Body of pancreas (tissue), 4 donors: Measurements from ENCODE around the gene SOX5. TPM values are rescaled to one million over a fixed set of nuclear protein-coding genes. Genes with fewer than 3 reads are reported as not detected.
"Not testable (repeated sequence)": the region's sequence is repeated elsewhere in the genome, so short reads cannot be mapped to it uniquely, and the experiment has no call there.

ENCODE experiments used
- ATAC-seq: fragments of 150-250 bp; one replicate; pipeline ENCODE4 v1.9.1; 2016
- DNase-seq, 4 donors: peaks; one replicate each; pipeline ENCODE4 v3.0.0-alpha.2; 2019
- H3K27ac ChIP-seq, 4 donors: fragments of 200-600 bp; sonication (generic); 1 replicate in 3 of 4; 2 replicates in 1 of 4; pipeline versions ENCODE4 v1.5.1 to v1.6.1; 2016 to 2019; ENCODE audit warnings: mild to moderate bottlenecking in 1 of 4, mixed read lengths in 1 of 4, moderate library complexity in 1 of 4
- H3K27me3 ChIP-seq, 2 donors: fragments of 200-600 bp; sonication (generic); one replicate each; pipeline ENCODE4 v1.6.0; 2016; ENCODE audit warnings: mild to moderate bottlenecking in 1 of 2
- H3K36me3 ChIP-seq, 2 donors: fragments of 200-600 bp; sonication (generic); replicated peaks in 1 of 2; 2 replicates each; pipeline ENCODE4 v1.5.1; 2016; ENCODE audit warnings: low read depth in 2 of 2; ENCODE audit not compliant: insufficient read depth in 1 of 2
- H3K4me1 ChIP-seq: fragments of 200-600 bp; sonication (generic); one replicate; pipeline ENCODE4 v1.6.0; 2016
- H3K4me3 ChIP-seq, 2 donors: fragments of 200-600 bp; sonication (generic); 1 replicate in 1 of 2; 2 replicates in 1 of 2; pipeline ENCODE4 v1.5.1; 2016 to 2019
- H3K9me3 ChIP-seq, 3 donors: fragments of 200-600 bp; sonication (generic); 1 replicate in 2 of 3; 2 replicates in 1 of 3; pipeline ENCODE4 v1.5.1; 2016
- POLR2A ChIP-seq, 3 donors: fragments of 450-650 bp; IDR thresholded peaks; one replicate each; pipeline ENCODE4 v1.6.1; 2016; ENCODE audit warnings: antibody characterized with exemption in 3 of 3, mild to moderate bottlenecking in 2 of 3
- WGBS, 2 donors: methylation state at CpG; one replicate each; pipeline ENCODE4 v1.1.5; 2017; 5-methylcytosine and 5-hydroxymethylcytosine counted together
- intact Hi-C: fragments of 100-400 bp; cut with DNase I; formaldehyde crosslinking; loops from one replicate; pipeline ENCODE4 v1.15.1; 2023
- total RNA-seq, 2 donors: library from RNA; depleted of rRNA; stranded (reverse); fragments of >200 nt; gene quantifications; one replicate each; pipeline ENCODE4 v1.1.0, GENCODE V29; 2016
- TF ChIP-seq, protein P1 (sequence below), 7 experiments: fragments of 450-650 bp in 4 of 7; fragments of 200-600 bp in 3 of 7; sonication (generic) in 3 of 7; IDR thresholded peaks; one replicate each; pipeline ENCODE4 v1.5.1; 2016 to 2019; ENCODE audit warnings: antibody characterized with exemption in 7 of 7

The SOX5 gene
- total RNA-seq, 2 donors from 2014 or later = 3.0 to 10.4 TPM

- H3K9me3 ChIP-seq = no peaks in the 10 kb centered on the region
- H3K4me1 ChIP-seq = no peaks in the 10 kb centered on the region
- DNase-seq (no peak), ATAC-seq (no peak)
- WGBS, 2 donors = 56 to 58% methylated on average over 2 of the region's 2 CpGs
- H3K4me3 ChIP-seq = no peak overlapping the region
- no peak for TF ChIP-seq POLR2A (IDR thresholded peaks at IDR 0.05)
- TF ChIP-seq, protein P1, sequence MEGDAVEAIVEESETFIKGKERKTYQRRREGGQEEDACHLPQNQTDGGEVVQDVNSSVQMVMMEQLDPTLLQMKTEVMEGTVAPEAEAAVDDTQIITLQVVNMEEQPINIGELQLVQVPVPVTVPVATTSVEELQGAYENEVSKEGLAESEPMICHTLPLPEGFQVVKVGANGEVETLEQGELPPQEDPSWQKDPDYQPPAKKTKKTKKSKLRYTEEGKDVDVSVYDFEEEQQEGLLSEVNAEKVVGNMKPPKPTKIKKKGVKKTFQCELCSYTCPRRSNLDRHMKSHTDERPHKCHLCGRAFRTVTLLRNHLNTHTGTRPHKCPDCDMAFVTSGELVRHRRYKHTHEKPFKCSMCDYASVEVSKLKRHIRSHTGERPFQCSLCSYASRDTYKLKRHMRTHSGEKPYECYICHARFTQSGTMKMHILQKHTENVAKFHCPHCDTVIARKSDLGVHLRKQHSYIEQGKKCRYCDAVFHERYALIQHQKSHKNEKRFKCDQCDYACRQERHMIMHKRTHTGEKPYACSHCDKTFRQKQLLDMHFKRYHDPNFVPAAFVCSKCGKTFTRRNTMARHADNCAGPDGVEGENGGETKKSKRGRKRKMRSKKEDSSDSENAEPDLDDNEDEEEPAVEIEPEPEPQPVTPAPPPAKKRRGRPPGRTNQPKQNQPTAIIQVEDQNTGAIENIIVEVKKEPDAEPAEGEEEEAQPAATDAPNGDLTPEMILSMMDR (IDR thresholded peaks at IDR 0.05) = no peak
- H3K27me3 ChIP-seq = no peaks in the 10 kb centered on the region
- intact Hi-C loops = no loop called here
- no peak overlapping the region for H3K27ac ChIP-seq
- no peaks in the 10 kb centered on the region for H3K36me3 ChIP-seq
These were observed 454.0 kb downstream of the SOX5 start for GRCh38 chr12:23495472-23495871.

DNA sequence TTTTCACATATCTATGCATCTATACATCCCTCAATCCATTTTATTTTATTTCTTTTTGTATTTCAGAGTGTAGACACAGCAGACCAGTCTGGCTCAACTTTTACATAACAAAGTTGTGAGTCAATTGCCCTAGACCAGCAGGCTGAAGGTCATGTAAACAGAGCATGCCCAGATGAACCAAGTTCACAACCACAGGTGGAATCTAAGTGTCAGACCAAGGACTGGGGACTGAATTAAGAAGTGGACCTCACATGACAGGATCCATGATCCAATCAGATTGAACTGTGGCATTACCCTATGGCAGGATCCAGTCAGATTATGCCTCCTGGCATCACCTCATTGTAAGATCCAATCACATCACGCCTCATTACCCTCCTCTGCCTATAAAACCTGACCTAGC lies 455.8 kb downstream of the SOX5 start:
- TF ChIP-seq POLR2A (IDR thresholded peaks at IDR 0.05) = no peak
- TF ChIP-seq, protein P1 (IDR thresholded peaks at IDR 0.05) = no peak
- ATAC-seq (no peak), DNase-seq (no peak)
- intact Hi-C loops = no loop called here
- no peaks in the 10 kb centered on the region for H3K4me1 ChIP-seq
- no peaks in the 10 kb centered on the region for H3K36me3 ChIP-seq
- no peak overlapping the region for H3K4me3 ChIP-seq
- no peaks in the 10 kb centered on the region for H3K9me3 ChIP-seq
- no peaks in the 10 kb centered on the region for H3K27me3 ChIP-seq
- H3K27ac ChIP-seq = no peak overlapping the region
- WGBS, 2 donors = 47 to 52% methylated on average over 1 of the region's 1 CpG

- DNase-seq, H3K4me3 ChIP-seq, H3K36me3 ChIP-seq, H3K27ac ChIP-seq, H3K9me3 ChIP-seq, ATAC-seq, H3K4me1 ChIP-seq, intact Hi-C loops, H3K27me3 ChIP-seq: not testable (repeated sequence)
- WGBS, 2 donors = 39 to 63% methylated on average over 3 of the region's 3 CpGs
These were observed 458.4 kb downstream of the SOX5 start for GRCh38 chr12:23491029-23491428.

DNA sequence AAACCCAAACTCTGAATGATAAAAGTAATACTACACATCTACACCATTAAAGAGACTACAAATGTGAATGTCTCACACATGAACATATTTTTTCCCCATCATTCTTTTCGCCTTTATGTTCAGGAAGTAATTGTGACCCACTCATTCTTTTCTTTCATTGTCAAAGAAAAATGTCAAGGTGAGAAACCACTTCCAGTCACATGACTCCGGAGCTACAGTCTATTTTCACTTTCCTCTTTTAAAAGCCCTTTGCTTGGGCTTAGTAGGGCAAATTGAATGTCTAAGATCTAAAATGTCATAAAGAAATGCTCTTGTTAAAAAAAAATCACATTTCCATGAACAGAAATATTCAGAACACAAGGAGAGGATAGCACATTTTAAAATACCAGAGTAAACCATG lies 461.3 kb downstream of the SOX5 start:
- no peak for DNase-seq
- TF ChIP-seq, protein P1 (IDR thresholded peaks at IDR 0.05) = no peak
- no peak for TF ChIP-seq POLR2A (IDR thresholded peaks at IDR 0.05)
- H3K36me3 ChIP-seq = no peaks in the 10 kb centered on the region
- H3K9me3 ChIP-seq = no peaks in the 10 kb centered on the region
- no peaks in the 10 kb centered on the region for H3K27me3 ChIP-seq
- WGBS, 2 donors = 52 to 58% methylated on average over 2 of the region's 2 CpGs
- H3K4me3 ChIP-seq = no peak overlapping the region
- ATAC-seq = no peak
- intact Hi-C loops = no loop called here
- no peak overlapping the region for H3K27ac ChIP-seq
- no peaks in the 10 kb centered on the region for H3K4me1 ChIP-seq

GRCh38 chr12:23484238-23484637 lies 465.2 kb downstream of the SOX5 start:
- intact Hi-C loops = no loop called here
- Histone ChIP-seq H3K9me3 (no peaks in the 10 kb centered on the region), H3K27me3 (no peaks in the 10 kb centered on the region), H3K4me1 (no peaks in the 10 kb centered on the region), H3K27ac (no peak overlapping the region), H3K4me3 (no peak overlapping the region), H3K36me3 (no peaks in the 10 kb centered on the region)
- WGBS, 2 donors = 70 to 75% methylated on average over 2 of the region's 2 CpGs
- DNase-seq = no peak
- no peak for TF ChIP-seq POLR2A (IDR thresholded peaks at IDR 0.05)
- TF ChIP-seq, protein P1 (IDR thresholded peaks at IDR 0.05) = no peak
- no peak for ATAC-seq
